HG02588 (cell line): Measurements from ENCODE around the gene OR5A1.

Experiments
- ATAC-seq: cut with Tn5 transposase; IDR thresholded peaks from one replicate; pipeline ENCODE4 v1.9.1; 2021; ENCODE audit warnings: mild to moderate bottlenecking, moderate library complexity; ENCODE audit not compliant: unreplicated experiment

Gene OR5A1

GRCh38 chr11:59475176-59475575, 38.9 kb downstream of the OR5A1 start:
- ATAC-seq: no peak

GRCh38 chr11:59479906-59480305, 43.6 kb downstream of the OR5A1 start:
- ATAC-seq: no peak

- no peak for ATAC-seq
These were observed 44.1 kb downstream of the OR5A1 start for GRCh38 chr11:59480359-59480758.
